SK-N-SH treated with all-trans-retinoic acid at 6 μM for 48 hours (cell line): ENCODE data around the gene DST.

Source experiments
- ATAC-seq: fragments of 200-7000 bp; cut with Tn5 transposase; 3 replicates; pipeline ENCODE4 v1.9.1; 2020; ENCODE audit warnings: mild to moderate bottlenecking, moderate library complexity
- ARNTL ChIP-seq: fragments of 450-650 bp; formaldehyde crosslinking; IDR thresholded peaks from 2 replicates; pipeline ENCODE4 v1.5.0; 2020; ENCODE audit warnings: low read depth, mild to moderate bottlenecking, moderate library complexity, borderline replicate concordance
- BACH2 ChIP-seq: fragments of 250-450 bp; sonication (Bioruptor Pico); IDR thresholded peaks from 2 replicates; pipeline ENCODE4 v1.9.0; 2021; ENCODE audit warnings: mild to moderate bottlenecking, borderline replicate concordance
- CREB5 ChIP-seq: fragments of 250-450 bp; sonication (Bioruptor Pico); IDR thresholded peaks from 2 replicates; pipeline ENCODE4 v1.5.1; 2020; ENCODE audit warnings: low read depth, mild to moderate bottlenecking, moderate library complexity
- CSDC2 ChIP-seq: fragments of 250-450 bp; sonication (Bioruptor Pico); IDR thresholded peaks from 2 replicates; pipeline ENCODE4 v1.5.0; 2020; ENCODE audit warnings: mild to moderate bottlenecking, moderate library complexity
- ESRRG ChIP-seq: fragments of 250-450 bp; sonication (Bioruptor Pico); IDR thresholded peaks from 2 replicates; pipeline ENCODE4 v1.6.1; 2021; ENCODE audit warnings: mild to moderate bottlenecking
- GLIS3 ChIP-seq: fragments of 250-450 bp; sonication (Bioruptor Pico); IDR thresholded peaks from 2 replicates; pipeline ENCODE4 v1.5.0; 2020; ENCODE audit warnings: mild to moderate bottlenecking, moderate library complexity
- ISL1 ChIP-seq: fragments of 250-450 bp; sonication (Bioruptor Pico); IDR thresholded peaks from 2 replicates; pipeline ENCODE4 v2.1.2; 2022; ENCODE audit warnings: mild to moderate bottlenecking, moderate library complexity
- OSR1 ChIP-seq: fragments of 250-450 bp; sonication (Bioruptor Pico); IDR thresholded peaks from 2 replicates; pipeline ENCODE4 v1.8.0; 2022; ENCODE audit warnings: moderate library complexity, mild to moderate bottlenecking, inconsistent platforms
- PATZ1 ChIP-seq: fragments of 250-450 bp; sonication (Bioruptor Pico); IDR thresholded peaks from 2 replicates; pipeline ENCODE4 v1.8.0; 2020; ENCODE audit warnings: mild to moderate bottlenecking, moderate library complexity, borderline replicate concordance
- RARB ChIP-seq: fragments of 250-450 bp; sonication (Bioruptor Pico); IDR thresholded peaks from 2 replicates; pipeline ENCODE4 v1.8.0; 2021; ENCODE audit warnings: mild to moderate bottlenecking, moderate library complexity
- SNAI2 ChIP-seq: fragments of 250-450 bp; sonication (Bioruptor Pico); IDR thresholded peaks from 2 replicates; pipeline ENCODE4 v1.5.0; 2020; ENCODE audit warnings: mild to moderate bottlenecking, moderate library complexity
- TCF4 ChIP-seq: fragments of 250-450 bp; sonication (Bioruptor Pico); IDR thresholded peaks from 2 replicates; pipeline ENCODE4 v1.8.0; 2021; ENCODE audit warnings: mild to moderate bottlenecking, moderate library complexity, borderline replicate concordance
- TOX ChIP-seq: fragments of 250-450 bp; sonication (Bioruptor Pico); IDR thresholded peaks from 2 replicates; pipeline ENCODE4 v1.8.0; 2021; ENCODE audit warnings: mild to moderate bottlenecking, moderate library complexity, borderline replicate concordance
- TSHZ2 ChIP-seq: fragments of 250-450 bp; sonication (Bioruptor Pico); IDR thresholded peaks from 2 replicates; pipeline ENCODE4 v1.5.0; 2020; ENCODE audit warnings: mild to moderate bottlenecking, moderate library complexity
- ZC3H10 ChIP-seq: fragments of 250-450 bp; sonication (Bioruptor Pico); IDR thresholded peaks from 2 replicates; pipeline ENCODE4 v1.5.1; 2021; ENCODE audit warnings: mild to moderate bottlenecking, moderate library complexity
- ZFP3 ChIP-seq: fragments of 250-450 bp; sonication (Bioruptor Pico); IDR thresholded peaks from 2 replicates; pipeline ENCODE4 v1.5.0; 2020; ENCODE audit warnings: mild to moderate bottlenecking, moderate library complexity
- ZFP30 ChIP-seq: fragments of 450-650 bp; formaldehyde crosslinking; IDR thresholded peaks from 2 replicates; pipeline ENCODE4 v1.5.0; 2022; ENCODE audit warnings: mild to moderate bottlenecking, moderate library complexity
- ZNF565 ChIP-seq: fragments of 450-650 bp; formaldehyde crosslinking; conservative IDR thresholded peaks from 2 replicates; pipeline ENCODE4 v1.5.0; 2020; ENCODE audit warnings: low read depth, mild to moderate bottlenecking, moderate library complexity
- ZNF70 ChIP-seq: fragments of 450-650 bp; formaldehyde crosslinking; IDR thresholded peaks from 2 replicates; pipeline ENCODE4 v1.5.0; 2020; ENCODE audit warnings: mild to moderate bottlenecking, moderate library complexity
- ZNF8 ChIP-seq: fragments of 450-650 bp; formaldehyde crosslinking; IDR thresholded peaks from 2 replicates; pipeline ENCODE4 v1.5.0; 2020; ENCODE audit warnings: mild to moderate bottlenecking, moderate library complexity
- TF ChIP-seq, protein P1 (sequence below): fragments of 250-450 bp; sonication (Bioruptor Pico); IDR thresholded peaks from 2 replicates; pipeline ENCODE4 v1.5.1; 2021; ENCODE audit warnings: mild to moderate bottlenecking, moderate library complexity

DST gene

GRCh38 chr6:56616967-56617366 lies 25.7 kb downstream of the DST start (continued):
- TF ChIP-seq PATZ1 (CRISPR knock-in tag) (no peak), TCF4 (CRISPR knock-in tag) (no peak), ZNF70 (CRISPR knock-in tag) (no peak)

DNA sequence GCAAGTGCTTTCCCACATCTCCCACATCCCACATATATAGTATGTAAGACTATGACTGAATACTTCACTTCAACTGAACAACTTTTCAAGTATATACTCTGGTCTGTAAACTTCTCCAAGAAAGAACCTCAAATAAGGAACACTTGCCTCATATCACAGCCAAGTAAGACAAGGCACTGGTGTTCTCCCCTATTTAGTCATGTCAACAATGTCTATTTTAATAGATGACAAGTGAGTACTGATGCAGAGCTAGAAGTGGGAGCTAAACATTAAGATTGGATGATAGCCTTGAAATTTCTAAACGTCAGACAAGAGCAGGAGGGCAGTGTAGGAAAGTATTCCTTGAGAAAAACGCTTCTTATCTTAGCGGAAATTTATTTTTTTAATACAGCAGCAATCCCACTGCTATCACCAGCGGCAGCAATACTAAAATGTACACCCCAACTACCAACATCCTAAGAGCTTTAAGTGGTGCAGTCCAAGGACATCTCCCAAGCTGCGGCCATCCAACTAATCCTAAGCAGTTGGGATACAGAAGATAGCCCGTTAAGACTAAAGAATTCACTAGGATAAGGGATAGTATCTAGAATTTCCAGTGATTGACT lies 29.3 kb downstream of the DST start:
- no peak for ATAC-seq
- TF ChIP-seq SNAI2 (CRISPR knock-in tag) (no peak), ZC3H10 (CRISPR knock-in tag) (no peak), TOX (CRISPR knock-in tag) (no peak), ZNF565 (no peak), ESRRG (CRISPR knock-in tag) (no peak), ZFP30 (CRISPR knock-in tag) (no peak), CSDC2 (CRISPR knock-in tag) (no peak), CREB5 (CRISPR knock-in tag) (no peak), BACH2 (CRISPR knock-in tag) (no peak), GLIS3 (CRISPR knock-in tag) (no peak), ZFP3 (CRISPR knock-in tag) (no peak), ARNTL (CRISPR knock-in tag) (no peak), RARB (no peak), ZNF70 (CRISPR knock-in tag) (no peak)

GRCh38 chr6:56608332-56608731 lies 34.4 kb downstream of the DST start:
- ATAC-seq = no peak
- TF ChIP-seq BACH2 (CRISPR knock-in tag) (no peak), TSHZ2 (no peak), ZFP3 (CRISPR knock-in tag) (no peak), PATZ1 (CRISPR knock-in tag) (no peak), CSDC2 (CRISPR knock-in tag) (no peak), ISL1 (no peak), ZFP30 (CRISPR knock-in tag) (no peak), TCF4 (CRISPR knock-in tag) (no peak), RARB (no peak), GLIS3 (CRISPR knock-in tag) (no peak), ZC3H10 (CRISPR knock-in tag) (no peak), ESRRG (CRISPR knock-in tag) (no peak), ZNF565 (no peak), CREB5 (CRISPR knock-in tag) (no peak), ZNF70 (CRISPR knock-in tag) (no peak), SNAI2 (CRISPR knock-in tag) (no peak), OSR1 (CRISPR knock-in tag) (no peak), ZNF8 (CRISPR knock-in tag) (no peak)
- TF ChIP-seq, protein P1, sequence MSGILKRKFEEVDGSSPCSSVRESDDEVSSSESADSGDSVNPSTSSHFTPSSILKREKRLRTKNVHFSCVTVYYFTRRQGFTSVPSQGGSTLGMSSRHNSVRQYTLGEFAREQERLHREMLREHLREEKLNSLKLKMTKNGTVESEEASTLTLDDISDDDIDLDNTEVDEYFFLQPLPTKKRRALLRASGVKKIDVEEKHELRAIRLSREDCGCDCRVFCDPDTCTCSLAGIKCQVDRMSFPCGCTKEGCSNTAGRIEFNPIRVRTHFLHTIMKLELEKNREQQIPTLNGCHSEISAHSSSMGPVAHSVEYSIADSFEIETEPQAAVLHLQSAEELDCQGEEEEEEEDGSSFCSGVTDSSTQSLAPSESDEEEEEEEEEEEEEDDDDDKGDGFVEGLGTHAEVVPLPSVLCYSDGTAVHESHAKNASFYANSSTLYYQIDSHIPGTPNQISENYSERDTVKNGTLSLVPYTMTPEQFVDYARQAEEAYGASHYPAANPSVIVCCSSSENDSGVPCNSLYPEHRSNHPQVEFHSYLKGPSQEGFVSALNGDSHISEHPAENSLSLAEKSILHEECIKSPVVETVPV (CRISPR knock-in tag) = no peak
